ENCODE results near the gene P2RX4. TPM values are rescaled to one million over a fixed set of nuclear protein-coding genes. Genes with fewer than 3 reads are reported as not detected.

The P2RX4 gene
- total RNA-seq, 1 experiment from 2014 or later, result 8.1 TPM

DNA sequence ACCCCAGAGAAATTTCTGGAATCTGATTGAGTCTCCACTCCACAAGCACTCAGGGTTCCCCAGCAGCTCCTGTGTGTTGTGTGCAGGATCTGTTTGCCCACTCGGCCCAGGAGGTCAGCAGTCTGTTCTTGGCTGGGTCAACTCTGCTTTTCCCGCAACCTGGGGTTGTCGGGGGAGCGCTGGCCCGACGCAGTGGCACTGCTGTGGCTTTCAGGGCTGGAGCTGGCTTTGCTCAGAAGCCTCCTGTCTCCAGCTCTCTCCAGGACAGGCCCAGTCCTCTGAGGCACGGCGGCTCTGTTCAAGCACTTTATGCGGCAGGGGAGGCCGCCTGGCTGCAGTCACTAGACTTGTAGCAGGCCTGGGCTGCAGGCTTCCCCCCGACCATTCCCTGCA is 23.7 kb downstream of the P2RX4 start:
- H2AK5ac ChIP-seq (ENCODE audit: insufficient read length, low read length), result no peak overlapping the region
- Mint-ChIP-seq H3K4me3 (no peak overlapping the region; a peak in 1 of 5 replicates), H3K27ac (no peak overlapping the region; a peak in 1 of 7 replicates), H3K9me3 (no peaks in the 10 kb centered on the region; a peak in 1 of 5 replicates), H3K4me1 (peaks cover 11 to 16% of the 10 kb centered on the region in 2 experiments), H3K36me3 (ENCODE audit: insufficient read depth in 1 of 3, low read depth in 3 of 3) (peaks cover 6 to 22% (median 12%) of the 10 kb centered on the region in 3 experiments; a peak in 6 of 7 replicates), H3K27me3 (ENCODE audit: low read depth) (no peaks in the 10 kb centered on the region)
- H3K23ac ChIP-seq (ENCODE audit: insufficient read length, low read depth, low read length), result no peak overlapping the region
- H3K27ac ChIP-seq (ENCODE audit: insufficient read length, low read depth, low read length), result no peak overlapping the region
- no peak overlapping the region for H2BK12ac ChIP-seq (ENCODE audit: insufficient read length, low read depth, low read length)
- no peak overlapping the region for H4K5ac ChIP-seq (ENCODE audit: insufficient read length, low read depth, low read length)
- H4K20me1 ChIP-seq (ENCODE audit: control insufficient read depth, insufficient read depth, insufficient read length), result no peaks in the 10 kb centered on the region
- DNase-seq, result peak; percentile 46
- H4K91ac ChIP-seq (ENCODE audit: insufficient read length, low read depth, low read length), result no peak overlapping the region
- H3K27me3 ChIP-seq (ENCODE audit: insufficient read depth, low read length), result no peaks in the 10 kb centered on the region
- H3T11ph ChIP-seq (ENCODE audit: low read length), result no peak overlapping the region
- no peak overlapping the region for H2BK5ac ChIP-seq (ENCODE audit: insufficient read length, low read length)
- H3K18ac ChIP-seq (ENCODE audit: insufficient read length, low read depth, low read length), result no peak overlapping the region
- no peaks in the 10 kb centered on the region for H3K9me3 ChIP-seq (ENCODE audit: control insufficient read depth, low read depth, low read length)
- no peak overlapping the region for H3K4ac ChIP-seq (ENCODE audit: low read depth, low read length)
- H3K79me1 ChIP-seq (ENCODE audit: insufficient read depth, low read depth, low read length, poor library complexity, severe bottlenecking), result no peaks in the 10 kb centered on the region
- TF ChIP-seq, protein P1, sequence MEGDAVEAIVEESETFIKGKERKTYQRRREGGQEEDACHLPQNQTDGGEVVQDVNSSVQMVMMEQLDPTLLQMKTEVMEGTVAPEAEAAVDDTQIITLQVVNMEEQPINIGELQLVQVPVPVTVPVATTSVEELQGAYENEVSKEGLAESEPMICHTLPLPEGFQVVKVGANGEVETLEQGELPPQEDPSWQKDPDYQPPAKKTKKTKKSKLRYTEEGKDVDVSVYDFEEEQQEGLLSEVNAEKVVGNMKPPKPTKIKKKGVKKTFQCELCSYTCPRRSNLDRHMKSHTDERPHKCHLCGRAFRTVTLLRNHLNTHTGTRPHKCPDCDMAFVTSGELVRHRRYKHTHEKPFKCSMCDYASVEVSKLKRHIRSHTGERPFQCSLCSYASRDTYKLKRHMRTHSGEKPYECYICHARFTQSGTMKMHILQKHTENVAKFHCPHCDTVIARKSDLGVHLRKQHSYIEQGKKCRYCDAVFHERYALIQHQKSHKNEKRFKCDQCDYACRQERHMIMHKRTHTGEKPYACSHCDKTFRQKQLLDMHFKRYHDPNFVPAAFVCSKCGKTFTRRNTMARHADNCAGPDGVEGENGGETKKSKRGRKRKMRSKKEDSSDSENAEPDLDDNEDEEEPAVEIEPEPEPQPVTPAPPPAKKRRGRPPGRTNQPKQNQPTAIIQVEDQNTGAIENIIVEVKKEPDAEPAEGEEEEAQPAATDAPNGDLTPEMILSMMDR (conservative IDR thresholded peaks at IDR 0.05), result no peak; the same call in 2 of the 3 replicates
- H2BK20ac ChIP-seq (ENCODE audit: low read depth, low read length, poor library complexity, severe bottlenecking), result no peak overlapping the region
- H3K79me2 ChIP-seq (ENCODE audit: insufficient read depth, low read length), result no peaks in the 10 kb centered on the region
- no peak overlapping the region for H2BK120ac ChIP-seq (ENCODE audit: low read depth, low read length, poor library complexity, severe bottlenecking)
- no peak overlapping the region for H2AFZ ChIP-seq (ENCODE audit: low read length)
- H3K23me2 ChIP-seq (ENCODE audit: insufficient read length, low read depth, low read length, poor library complexity, severe bottlenecking), result no peaks in the 10 kb centered on the region
- H3K56ac ChIP-seq (ENCODE audit: insufficient read length, low read depth, low read length), result no peak overlapping the region
- H3K4me2 ChIP-seq (ENCODE audit: insufficient read depth, insufficient read length, low read length), result no peak overlapping the region
- no peak overlapping the region for H2BK15ac ChIP-seq (ENCODE audit: low read depth, low read length)
- no peak overlapping the region for H3K14ac ChIP-seq (ENCODE audit: insufficient read depth, low read length)
- no peak overlapping the region for H3K9ac ChIP-seq (ENCODE audit: extremely low read depth, insufficient read length, low read length)
- H4K8ac ChIP-seq (replicated peaks; ENCODE audit: insufficient read length, low read depth, low read length), result no peak overlapping the region
- WGBS (ENCODE audit: extremely low coverage, insufficient read length, low lambda C conversion rate), result no CpG with 5 or more reads among the region's 11 CpGs
- no peaks in the 10 kb centered on the region for H3K4me1 ChIP-seq (ENCODE audit: insufficient read depth, low read length)

Measured in H9 (cell line).